IMR-90 (cell line): ENCODE measurements around the gene DTNA. TPM values are rescaled to one million over a fixed set of nuclear protein-coding genes. Genes with fewer than 3 reads are reported as not detected.

Experiments
- ATAC-seq: fragments of 200-7000 bp; cut with Tn5 transposase; 2 replicates; pipeline ENCODE4 v1.9.1; 2020; ENCODE audit warnings: low read depth, mild to moderate bottlenecking, moderate library complexity
- BruUV-seq: library from RNA; stranded (reverse); fragments of 400-500 nt; replicated peaks from 2 replicates; lab custom pipeline; 2021; lab: Mats Ljungman, UMichigan
- CTCF ChIA-PET: fragments of 300-600 bp; formaldehyde crosslinking; extraction: SDS; loops from one replicate; lab custom pipeline; 2021; ENCODE audit warnings: antibody characterized with exemption; lab: Yijun Ruan, JAX
- POLR2A ChIA-PET: fragments of 300-600 bp; sonication (Branson Sonifier 250); formaldehyde crosslinking; loops from one replicate; lab custom pipeline; 2022; ENCODE audit warnings: antibody characterized with exemption; ENCODE audit not compliant: unreplicated experiment; lab: Charles Lee
- DNase-seq: peaks from one replicate; pipeline ENCODE4 v3.0.0; 2013
- H2AFZ ChIP-seq: replicated peaks from 2 replicates; pipeline ENCODE3; 2013; ENCODE audit warnings: low read length, mild to moderate bottlenecking; ENCODE audit not compliant: poor library complexity
- H2AK5ac ChIP-seq: 2 replicates; pipeline ENCODE4 v1.6.1; 2013; ENCODE audit warnings: low read depth, low read length, inconsistent platforms
- H2AK9ac ChIP-seq: replicated peaks from 2 replicates; pipeline ENCODE3; 2013; ENCODE audit warnings: mild to moderate bottlenecking, low read depth, low read length, moderate library complexity; ENCODE audit not compliant: poor library complexity
- H2BK120ac ChIP-seq: 2 replicates; pipeline ENCODE4 v1.6.1; 2013; ENCODE audit warnings: low read depth, low read length, inconsistent platforms
- H2BK15ac ChIP-seq: 3 replicates; pipeline ENCODE4 v1.6.1; 2013; ENCODE audit warnings: low read depth, low read length, inconsistent platforms
- H2BK20ac ChIP-seq: 2 replicates; pipeline ENCODE4 v1.6.1; 2013; ENCODE audit warnings: low read depth, mild to moderate bottlenecking, inconsistent platforms, low read length, moderate library complexity
- H2BK5ac ChIP-seq: 2 replicates; pipeline ENCODE4 v1.6.1; 2013; ENCODE audit warnings: mild to moderate bottlenecking, low read depth, low read length, inconsistent platforms; ENCODE audit not compliant: poor library complexity, severe bottlenecking
- H3K14ac ChIP-seq: replicated peaks from 2 replicates; pipeline ENCODE4 v1.6.1; 2013; ENCODE audit warnings: low read depth, low read length, inconsistent platforms
- H3K18ac ChIP-seq: 2 replicates; pipeline ENCODE4 v1.6.1; 2013; ENCODE audit warnings: low read depth, low read length, control low read depth
- H3K23ac ChIP-seq: 2 replicates; pipeline ENCODE4 v1.6.1; 2013; ENCODE audit warnings: low read depth, low read length, inconsistent platforms
- H3K27ac ChIP-seq: 2 replicates; pipeline ENCODE4 v1.5.1; 2013; ENCODE audit warnings: mild to moderate bottlenecking, control low read depth, low read length; ENCODE audit not compliant: insufficient read depth
- H3K27me3 ChIP-seq: 2 replicates; pipeline ENCODE4 v1.6.1; 2013; ENCODE audit warnings: low read length; ENCODE audit not compliant: control insufficient read depth, insufficient read depth
- H3K36me3 ChIP-seq: 2 replicates; pipeline ENCODE4 v1.6.1; 2013; ENCODE audit warnings: low read length, mixed read lengths; ENCODE audit not compliant: control insufficient read depth, insufficient read depth
- H3K4ac ChIP-seq: 2 replicates; pipeline ENCODE4 v1.6.1; 2013; ENCODE audit warnings: low read depth, low read length, inconsistent platforms
- H3K4me1 ChIP-seq: 2 replicates; pipeline ENCODE4 v1.6.1; 2013; ENCODE audit warnings: low read length, mixed read lengths; ENCODE audit not compliant: control insufficient read depth, insufficient read depth
- H3K4me2 ChIP-seq: 2 replicates; pipeline ENCODE4 v1.6.1; 2013; ENCODE audit warnings: low read depth, mild to moderate bottlenecking, control low read depth, low read length, moderate library complexity
- H3K4me3 ChIP-seq: 2 replicates; pipeline ENCODE4 v1.5.1; 2013; ENCODE audit warnings: low read depth, mild to moderate bottlenecking, control low read depth, low read length, moderate library complexity; ENCODE audit not compliant: insufficient read depth
- H3K56ac ChIP-seq: 2 replicates; pipeline ENCODE4 v1.6.1; 2013; ENCODE audit warnings: low read length, inconsistent platforms; ENCODE audit not compliant: insufficient read depth; ENCODE audit errors: extremely low read depth
- H3K79me1 ChIP-seq, 2 experiments: 2 replicates each; pipeline ENCODE4 v1.6.1; 2013; ENCODE audit warnings: low read length in 2 of 2, inconsistent platforms in 1 of 2, low read depth in 1 of 2
- H3K9ac ChIP-seq: 2 replicates; pipeline ENCODE4 v1.6.1; 2013; ENCODE audit warnings: low read depth, low read length, control low read depth
- H3K9me1 ChIP-seq: 2 replicates; pipeline ENCODE4 v1.6.1; 2013; ENCODE audit warnings: low read length, inconsistent platforms; ENCODE audit not compliant: insufficient read depth
- H3K9me3 ChIP-seq: 2 replicates; pipeline ENCODE4 v1.6.1; 2013; ENCODE audit warnings: low read length; ENCODE audit not compliant: control insufficient read depth, insufficient read depth
- H4K20me1 ChIP-seq: 2 replicates; pipeline ENCODE4 v1.6.1; 2013; ENCODE audit warnings: low read length, inconsistent platforms; ENCODE audit not compliant: insufficient read depth
- H4K5ac ChIP-seq: 2 replicates; pipeline ENCODE4 v1.6.1; 2013; ENCODE audit warnings: mild to moderate bottlenecking, low read depth, low read length, control low read depth
- H4K8ac ChIP-seq, 2 experiments: 2 replicates each; pipeline ENCODE4 v1.6.1; 2013; ENCODE audit warnings: low read depth in 2 of 2, low read length in 2 of 2, control low read depth in 1 of 2, inconsistent platforms in 1 of 2
- H4K91ac ChIP-seq: 2 replicates; pipeline ENCODE4 v1.6.1; 2013; ENCODE audit warnings: low read depth, low read length, inconsistent platforms; ENCODE audit not compliant: insufficient read depth
- MAFK ChIP-seq: IDR thresholded peaks from 2 replicates; pipeline ENCODE4 v1.6.1; 2012; ENCODE audit warnings: low read depth, low read length, improper control_type of control experiment
- POLR2A ChIP-seq: IDR thresholded peaks from 2 replicates; pipeline ENCODE4 v1.6.1; 2012; ENCODE audit warnings: mild to moderate bottlenecking, low read depth, low read length
- SMC3 ChIP-seq: fragments of 150-350 bp; IDR thresholded peaks from 2 replicates; pipeline ENCODE4 v1.6.1; 2016; ENCODE audit warnings: low read depth, mild to moderate bottlenecking, antibody characterized with exemption, low read length, moderate library complexity
- WGBS, 2 experiments: methylation state at CpG; one replicate each; pipeline versions ENCODE4 v1.1.5 to v1.1.7; 2013; ENCODE audit warnings: missing lambda C conversion rate in 2 of 2; ENCODE audit not compliant: insufficient read length in 1 of 2; ENCODE audit errors: extremely low coverage in 2 of 2; 5-methylcytosine and 5-hydroxymethylcytosine counted together
- dilution Hi-C: fragments of 300-500 bp; cut with HindIII; formaldehyde crosslinking; loops from one replicate; pipeline ENCODE4 v1.14.3; 2018; ENCODE audit warnings: low sequenced_read_pairs; ENCODE audit not compliant: unreplicated experiment
- in situ Hi-C: fragments of 300-500 bp; cut with MboI; formaldehyde crosslinking; loops from 3 replicates; pipeline ENCODE4 v1.14.3; 2019; ENCODE audit warnings: low sequenced_read_pairs, inconsistent platforms, mixed read lengths
- intact Hi-C: fragments of 100-400 bp; cut with micrococcal nuclease; formaldehyde crosslinking; loops from 2 replicates; pipeline ENCODE4 v1.10.0; 2022
- polyA plus RNA-seq, 3 experiments: library from polyadenylated mRNA; depleted of rRNA; stranded (reverse); fragments of >200 nt; gene quantifications; 2 replicates each; pipeline ENCODE4 v1.2.3, GENCODE V29; 2012; ENCODE audit warnings: low replicate concordance in 1 of 3
- total RNA-seq: library from RNA; depleted of rRNA; stranded (reverse); fragments of >200 nt; gene quantifications from 2 replicates; pipeline ENCODE4 v1.2.3, GENCODE V29; 2012

DTNA gene
- total and polyA plus RNA-seq, 2 of the 4 experiments (the other 2 are of a cell fraction): 9.5 to 10.8 TPM

DNA sequence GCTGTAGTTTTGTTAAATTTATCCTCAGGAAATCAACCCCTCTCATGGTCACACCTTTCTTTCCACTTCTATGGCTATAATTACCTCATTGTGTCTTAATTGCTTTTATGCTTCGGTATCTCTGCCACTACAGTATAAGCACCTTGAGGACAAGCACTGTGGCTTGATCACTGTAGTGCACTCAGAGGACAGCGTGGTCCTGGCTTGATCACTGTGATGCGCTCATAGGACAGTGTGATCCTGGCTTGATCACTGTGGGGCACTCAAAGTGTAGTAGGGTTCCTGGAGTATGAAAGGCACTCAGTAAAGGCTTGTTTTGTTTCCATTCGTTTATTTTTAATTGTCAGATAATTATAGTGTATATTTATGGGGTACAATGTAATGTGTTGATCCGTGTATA is 44.2 kb downstream of the DTNA start:
- TF ChIP-seq SMC3: no peak
- TF ChIP-seq MAFK: no peak
- TF ChIP-seq POLR2A: no peak
- H3K27me3 ChIP-seq: no peaks in the 10 kb centered on the region
- H3K23ac ChIP-seq: no peak overlapping the region
- no peak overlapping the region for H3K4me3 ChIP-seq
- no peaks in the 10 kb centered on the region for H3K79me1 ChIP-seq
- H2AK5ac ChIP-seq: peak overlapping the region; percentile 57; the same call in 1 of the 2 replicates
- dilution Hi-C loops (no loop called here), intact Hi-C loops (no loop called here), in situ Hi-C loops (no loop called here)
- BruUV-seq: no TSS peak
- WGBS, 2 experiments: no CpG with 5 or more reads among the region's 5 CpGs
- ChIA-PET POLR2A (no interaction called here), CTCF (interaction anchor here (1.1 kb wide), 1 partner anchor 25 kb away, joined by 3 read pairs; no protein-coding TSS in a partner anchor)
- no peak overlapping the region for H3K4me2 ChIP-seq
- no peak for ATAC-seq
- no peak overlapping the region for H2AK9ac ChIP-seq
- no peak overlapping the region for H2BK15ac ChIP-seq
- H3K9ac ChIP-seq: no peak overlapping the region
- DNase-seq: no peak
- no peak overlapping the region for H3K56ac ChIP-seq
- no peak overlapping the region for H4K5ac ChIP-seq
- H2BK5ac ChIP-seq: no peak overlapping the region
- H3K36me3 ChIP-seq: no peaks in the 10 kb centered on the region
- H2AFZ ChIP-seq: no peak overlapping the region
- H3K27ac ChIP-seq: no peak overlapping the region
- H3K18ac ChIP-seq: no peak overlapping the region
- H4K20me1 ChIP-seq: no peaks in the 10 kb centered on the region
- no peaks in the 10 kb centered on the region for H3K9me3 ChIP-seq
- no peaks in the 10 kb centered on the region for H3K4me1 ChIP-seq
- H2BK120ac ChIP-seq: no peak overlapping the region
- 0 out of 2 replicates have a peak overlapping the region, but pooled peaks have one; percentile 21 for H3K14ac ChIP-seq
- no peak overlapping the region for H4K91ac ChIP-seq
- H4K8ac ChIP-seq: no peak overlapping the region
- no peak overlapping the region; the same call in 1 of the 2 replicates for H2BK20ac ChIP-seq
- no peaks in the 10 kb centered on the region; the same call in 1 of the 2 replicates for H3K9me1 ChIP-seq
- no peak overlapping the region for H3K4ac ChIP-seq
